DMS153 (cell line): Measurements from ENCODE around the gene LBH.

ENCODE experiments used
- DNase-seq: peaks from one replicate; lab custom pipeline; 2025; lab: John Stamatoyannopoulos, UW

Gene LBH

DNA sequence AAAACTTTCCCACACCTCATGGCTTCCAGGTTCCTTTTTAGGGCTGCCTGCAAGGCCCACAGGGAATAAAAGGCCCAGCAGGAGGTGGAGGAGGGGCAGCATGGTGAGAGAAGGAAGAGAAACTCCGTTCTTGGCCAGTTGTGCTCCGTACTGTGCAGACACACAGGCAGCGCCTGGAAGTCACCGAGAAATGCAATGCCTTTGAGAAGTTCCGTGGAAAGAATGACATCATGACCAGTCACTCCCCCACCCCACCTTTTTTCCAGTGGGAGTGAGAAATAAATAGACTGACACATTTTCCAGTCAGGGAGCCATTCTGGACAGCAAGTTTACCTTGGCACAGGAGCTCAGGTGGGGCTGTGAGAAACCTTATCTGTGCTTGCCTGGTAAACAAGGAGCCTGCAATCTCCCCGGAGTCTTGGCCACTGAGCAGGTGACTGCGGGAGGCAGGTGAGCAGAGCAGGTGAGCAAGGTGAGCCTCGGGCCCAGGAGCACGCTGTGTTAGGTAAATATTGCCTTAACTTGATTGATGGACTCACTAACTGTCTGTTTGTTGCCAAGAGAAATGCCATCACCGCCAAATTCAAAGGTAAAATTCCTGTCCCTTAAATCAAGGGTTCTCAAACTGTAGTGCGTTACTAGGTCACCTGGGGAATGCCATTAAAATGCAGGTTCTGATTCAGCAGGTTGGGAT is 13.5 kb upstream of the LBH start:
- DNase-seq = peak; percentile 95

- no peak for DNase-seq
Observed at GRCh38 chr2:30218338-30218713, 13.0 kb upstream of the LBH start.

GRCh38 chr2:30218814-30219213 is 12.5 kb upstream of the LBH start:
- DNase-seq = no peak

- DNase-seq = no peak
Observed at GRCh38 chr2:30219886-30220875, 11.2 kb upstream of the LBH start.

- no peak for DNase-seq
Observed at GRCh38 chr2:30221531-30221930, 9.8 kb upstream of the LBH start.

DNA sequence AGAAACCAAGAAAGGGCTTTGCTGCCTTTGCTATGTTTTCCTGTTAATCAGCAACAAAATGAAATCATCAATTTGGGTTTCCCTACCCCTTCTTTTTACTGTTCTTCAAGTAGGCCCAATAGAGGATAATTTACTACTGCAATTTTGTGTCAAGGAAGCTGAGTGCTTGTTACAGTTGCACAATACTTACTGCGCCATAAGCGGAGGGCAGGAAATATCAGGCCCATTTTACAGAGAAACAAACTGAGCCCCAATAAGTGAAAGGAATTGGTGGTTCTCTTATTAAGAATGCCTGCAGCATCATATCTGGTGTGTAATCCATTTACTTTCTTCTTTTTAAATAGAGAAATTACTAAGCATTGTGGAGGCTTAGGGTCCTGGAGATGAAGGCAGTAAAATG is 9.3 kb upstream of the LBH start:
- no peak for DNase-seq

DNA sequence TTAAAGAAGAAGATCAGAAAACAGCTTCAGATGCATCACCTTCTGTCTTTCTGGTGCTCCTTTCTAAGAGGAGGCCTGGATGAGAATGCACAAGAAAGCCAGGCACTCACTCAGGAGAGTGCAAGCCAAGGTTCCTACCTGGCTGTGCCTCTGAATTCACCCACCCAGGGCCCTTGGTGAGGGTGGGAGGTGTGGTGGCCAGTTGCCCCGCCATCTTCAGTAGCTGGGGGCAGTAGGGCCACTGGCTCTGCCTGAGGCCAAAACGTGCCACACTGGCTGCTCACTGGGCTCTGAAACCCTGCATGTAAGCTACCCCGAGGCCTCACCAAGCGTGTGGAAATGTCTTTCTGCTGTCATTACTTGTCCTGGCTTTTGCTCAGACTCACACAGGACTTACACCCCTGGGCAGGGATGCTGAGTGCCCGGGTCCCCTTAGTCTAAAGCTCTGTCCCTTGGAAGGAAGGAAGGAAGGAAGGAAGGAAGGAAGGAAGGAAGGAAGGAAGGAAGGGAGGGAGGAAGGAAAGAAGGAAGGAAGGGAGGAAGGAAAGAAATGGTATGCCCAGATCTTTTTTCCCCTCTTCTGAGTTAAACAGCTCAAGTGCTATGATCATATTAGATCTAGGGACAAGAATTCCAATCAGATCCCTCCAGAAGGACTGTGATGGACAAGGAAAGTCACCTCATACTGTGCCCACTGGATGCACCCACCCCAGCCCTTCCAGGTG is 8.5 kb upstream of the LBH start:
- no peak for DNase-seq

- no peak for DNase-seq
Observed at GRCh38 chr2:30223413-30223874, 7.9 kb upstream of the LBH start.

DNA sequence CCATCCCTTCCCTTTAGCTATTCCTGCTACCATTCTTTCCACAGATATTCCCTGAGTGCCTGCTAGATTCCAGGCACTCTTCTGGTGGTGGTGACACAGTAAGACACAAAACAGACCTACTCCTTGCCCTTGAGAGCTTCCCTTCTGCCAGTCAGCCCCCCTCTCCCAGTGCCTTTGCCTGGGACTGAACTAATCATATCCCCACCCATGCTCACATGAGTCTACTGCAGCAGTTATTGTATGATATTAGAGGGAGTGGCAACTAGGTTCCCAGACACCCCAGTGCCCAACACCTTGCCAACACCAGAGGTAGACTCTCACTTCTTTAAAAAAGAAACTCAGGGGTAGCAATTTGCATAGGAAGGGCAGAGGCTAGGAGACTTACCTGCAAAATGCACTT is 7.2 kb upstream of the LBH start:
- DNase-seq = no peak

DNA sequence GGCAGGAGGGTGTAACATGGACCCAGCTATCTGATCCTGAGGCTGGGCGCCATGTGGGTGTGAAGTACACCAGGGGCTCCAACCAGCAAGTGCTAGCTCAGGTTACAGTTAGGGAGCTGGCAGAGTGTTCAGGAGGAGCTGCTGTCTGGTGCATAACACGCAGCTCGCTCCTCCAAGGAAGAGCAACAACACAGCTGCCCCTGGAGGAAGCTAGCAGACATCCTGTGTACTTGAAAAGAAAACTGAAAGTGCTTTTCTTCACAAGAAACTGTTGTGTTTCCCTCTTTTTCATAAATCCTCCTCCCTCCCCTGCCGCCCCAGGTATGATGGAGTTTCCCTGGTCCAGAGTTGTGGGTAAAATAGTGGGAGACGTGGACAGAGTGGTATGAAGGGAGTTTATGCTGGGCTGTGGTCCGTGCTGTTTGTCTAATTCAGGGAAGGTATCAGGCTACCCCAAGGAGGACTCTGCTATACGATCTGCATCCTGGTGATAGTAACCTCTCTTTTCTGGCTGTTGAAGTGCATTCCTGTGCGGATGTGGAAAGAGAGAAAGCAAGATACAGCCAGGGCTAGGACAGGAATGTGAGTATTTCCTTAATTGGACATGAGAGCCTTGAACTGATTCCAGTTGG is 6.1 kb upstream of the LBH start:
- DNase-seq = no peak

DNA sequence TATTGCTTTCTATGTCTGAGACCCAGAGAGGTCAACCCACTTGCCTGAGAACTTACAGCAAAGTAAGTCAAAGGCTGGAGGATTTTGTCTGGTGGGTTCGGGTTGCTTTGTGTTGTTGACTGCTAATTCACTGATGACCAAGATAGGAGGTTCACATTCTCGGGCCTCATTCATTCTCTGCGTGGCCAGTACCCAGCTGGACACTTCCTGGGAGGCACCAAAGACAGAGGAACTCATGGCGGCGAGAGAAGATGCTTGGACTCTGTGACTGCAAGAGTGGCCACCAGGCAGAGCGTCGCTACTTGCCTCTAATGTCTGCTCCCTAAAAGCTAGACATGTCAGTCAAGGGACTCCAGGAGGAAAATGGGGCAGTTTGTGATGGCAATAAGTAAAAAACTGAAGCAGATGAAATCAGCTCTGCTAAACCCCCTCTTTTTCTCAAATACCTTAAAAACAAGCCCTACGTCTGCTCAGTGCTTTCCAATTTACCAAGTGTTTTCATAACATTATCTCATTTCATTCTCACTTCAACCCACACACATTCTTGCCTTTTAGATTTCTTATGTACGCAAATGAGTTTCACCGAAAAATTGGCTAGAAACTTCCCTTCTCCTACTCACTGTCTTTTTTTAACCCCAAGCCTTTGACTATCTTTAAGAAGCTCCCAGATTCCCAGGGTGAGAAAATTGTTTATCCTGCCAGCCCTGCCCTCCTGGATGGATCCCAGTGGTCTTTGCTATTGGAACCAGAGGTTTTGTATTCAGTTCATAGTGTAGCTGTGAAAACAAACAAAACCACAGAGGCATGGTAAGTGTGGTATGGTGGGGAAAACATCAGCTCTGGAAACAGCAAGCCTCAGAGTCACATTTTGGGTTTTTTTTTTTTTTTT is 4.9 kb upstream of the LBH start:
- DNase-seq = no peak

GRCh38 chr2:30229596-30229995 is 1.7 kb upstream of the LBH start:
- no peak for DNase-seq

DNA sequence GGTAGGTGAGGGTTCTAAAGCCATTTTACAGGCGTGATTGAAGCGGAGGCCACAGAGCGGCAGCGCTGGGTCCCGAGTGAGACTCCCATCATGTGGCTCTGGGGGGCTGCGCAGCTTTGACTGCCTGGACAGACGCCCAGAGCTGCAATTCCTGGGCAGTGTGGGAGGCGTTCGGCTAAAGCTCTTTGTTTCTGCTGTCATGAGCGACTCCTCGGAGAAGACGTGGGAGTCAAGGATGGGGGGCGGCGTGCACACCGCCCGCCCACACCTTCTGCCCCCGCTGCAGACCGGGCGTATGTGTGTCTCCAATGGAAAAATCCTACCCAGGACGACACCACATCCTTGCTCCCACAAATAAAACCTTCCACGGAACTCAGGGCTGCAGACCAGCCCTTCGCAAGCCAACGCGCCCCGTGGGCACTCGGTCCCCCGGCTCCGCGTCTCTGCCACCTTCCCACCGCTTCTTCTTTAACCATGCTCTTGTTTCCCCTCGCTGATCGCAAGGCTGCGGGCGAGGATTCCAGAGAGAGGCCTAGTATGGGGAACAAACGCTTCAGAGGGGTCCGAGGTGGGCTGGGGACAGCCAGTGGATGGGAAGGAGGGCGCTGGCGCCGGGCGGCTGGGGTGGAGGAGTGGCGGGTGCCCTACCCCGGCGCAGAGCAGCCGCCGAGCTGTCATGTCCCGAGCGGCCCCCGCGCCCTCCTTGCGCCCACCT is 680 bp upstream of the LBH start:
- DNase-seq = no peak

DNA sequence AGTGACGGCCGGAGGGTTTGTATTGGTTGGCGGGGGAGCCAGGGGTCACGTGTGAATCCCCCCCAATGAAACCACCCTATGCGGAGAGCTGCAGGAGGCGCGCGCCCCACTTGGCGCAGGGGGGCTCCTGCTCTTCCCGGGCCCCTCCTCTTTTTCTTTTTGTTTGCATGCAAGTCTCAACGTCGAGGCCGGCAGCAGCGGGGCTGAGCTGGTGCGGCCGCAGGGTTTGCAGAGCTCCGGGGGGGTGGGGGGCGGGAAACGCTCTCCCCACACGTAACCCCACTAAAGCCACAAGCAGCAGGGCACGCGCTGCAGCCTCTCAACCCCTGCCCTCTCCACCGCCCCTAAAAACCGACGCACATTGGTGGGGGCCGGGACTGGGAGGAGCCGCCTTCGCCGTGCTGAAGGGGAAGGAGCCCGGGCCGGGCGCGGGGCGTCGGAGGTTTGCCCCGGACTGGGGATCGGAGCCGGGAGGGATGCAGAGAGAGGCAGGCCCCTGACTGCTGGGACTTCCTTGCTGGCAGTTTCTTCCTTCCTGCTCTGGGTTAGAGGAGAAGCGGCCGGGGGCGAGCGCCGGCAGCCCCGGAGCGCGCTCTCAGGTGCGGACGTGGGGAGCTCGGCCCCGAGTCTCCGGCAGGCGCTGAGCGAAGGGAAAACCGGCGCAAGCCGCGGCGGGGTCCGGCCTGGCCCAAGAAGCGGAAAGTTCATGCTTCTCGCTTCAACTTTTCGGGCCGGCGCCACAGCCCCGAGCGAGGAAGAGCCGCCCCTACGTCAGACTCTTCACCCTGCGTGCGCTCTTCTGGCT is 864 bp downstream of the LBH start:
- no peak for DNase-seq

- DNase-seq = no peak
Observed at GRCh38 chr2:30232801-30233130, 1.4 kb downstream of the LBH start.

DNA sequence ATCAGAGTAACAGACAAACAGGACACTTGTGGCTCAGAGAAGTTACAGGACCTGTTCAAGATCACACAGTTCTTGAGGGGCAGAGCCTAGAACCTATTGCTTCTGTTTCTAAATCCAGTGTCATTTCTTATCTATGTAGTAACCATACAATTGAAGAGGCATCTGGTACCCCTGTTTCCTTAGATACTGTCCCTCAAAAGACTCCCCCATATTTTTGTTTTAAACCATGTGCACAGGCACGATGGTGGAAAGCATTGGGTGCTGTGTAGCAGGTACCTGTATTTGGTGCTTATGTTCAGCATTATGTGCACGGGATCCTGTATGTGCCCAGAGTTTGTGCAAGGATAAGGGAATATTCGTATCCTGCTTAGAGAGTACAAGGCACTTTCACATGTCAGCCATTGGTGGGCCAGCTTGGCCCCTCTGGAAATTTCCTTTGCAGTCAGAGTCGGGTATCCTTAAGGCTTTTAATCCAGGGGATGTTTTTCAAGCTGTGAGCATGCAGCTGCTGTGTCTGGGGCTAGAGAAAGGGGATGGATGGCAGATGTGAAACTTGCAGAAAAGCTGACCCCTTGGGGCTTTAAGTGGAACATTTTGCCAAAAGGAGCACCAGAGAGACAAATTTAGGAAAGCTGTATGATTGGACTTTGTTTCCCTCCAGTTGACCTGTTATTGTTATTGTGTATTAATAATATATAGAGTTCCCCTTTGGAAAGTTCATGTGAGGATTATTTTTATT is 2.1 kb downstream of the LBH start:
- DNase-seq = no peak

- DNase-seq = no peak
Observed at GRCh38 chr2:30234180-30234971, 3.0 kb downstream of the LBH start.

GRCh38 chr2:30235008-30235655 is 3.8 kb downstream of the LBH start:
- DNase-seq = no peak
